HPDE6-E6E7 (cell line): Measurements from ENCODE around the gene AKAP13.

Experiments used
- DNase-seq: peaks from one replicate; pipeline ENCODE4 v3.0.0; 2011; ENCODE audit warnings: missing footprints; ENCODE audit errors: extremely low spot score

The AKAP13 gene

DNA sequence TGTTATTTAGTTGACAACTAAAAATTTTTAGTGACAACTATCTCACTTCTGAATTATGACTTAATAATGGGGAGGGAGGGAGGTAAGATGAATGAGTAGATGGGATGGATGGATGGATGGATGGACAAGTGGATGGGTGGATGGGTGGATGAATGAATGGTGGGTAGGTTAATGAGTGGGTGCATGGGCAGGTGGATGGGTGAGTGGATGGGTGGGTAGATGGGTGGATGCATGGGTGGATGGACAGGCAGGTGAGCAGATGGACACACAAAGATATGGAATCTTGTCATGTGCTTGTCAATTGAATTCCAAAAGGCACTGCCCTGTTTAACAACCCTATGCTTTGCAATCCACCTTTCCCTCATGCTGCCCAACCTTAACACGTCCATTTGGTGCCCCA, 372.9 kb downstream of the AKAP13 start:
- DNase-seq, result no peak

DNA sequence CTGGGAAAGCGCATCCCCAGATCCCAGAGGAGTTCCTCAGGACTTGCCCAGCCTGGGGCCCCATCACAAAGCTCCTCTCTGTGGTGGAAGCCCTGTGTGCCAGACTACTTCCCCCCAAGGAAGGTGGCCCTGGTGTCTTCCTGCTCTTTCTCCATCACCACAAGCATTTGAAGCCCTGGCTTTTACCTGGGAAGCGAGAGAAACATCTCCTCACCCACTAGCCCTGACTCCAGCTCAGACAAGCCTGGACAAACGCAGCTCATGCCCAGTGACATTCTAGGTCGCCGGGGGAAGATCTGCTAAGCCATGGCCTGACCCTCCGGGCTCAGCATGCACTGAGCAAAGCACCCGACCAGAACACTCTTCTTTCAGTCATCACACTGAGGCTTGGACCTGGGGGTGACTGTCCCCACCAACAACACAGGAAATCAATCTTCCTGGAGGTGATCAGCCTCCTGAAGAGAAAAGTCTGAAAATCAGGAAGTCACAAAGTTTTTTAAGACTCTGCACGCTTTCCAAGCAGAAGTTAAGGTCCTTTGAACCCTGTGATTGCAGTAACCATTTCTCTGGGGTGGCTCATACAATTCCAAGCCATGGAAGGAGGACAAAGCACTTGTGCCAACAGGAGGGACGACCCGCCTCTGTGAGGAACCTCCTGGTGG, 373.5 kb downstream of the AKAP13 start:
- DNase-seq, result no peak

GRCh38 chr15:85754989-85755388, 374.6 kb downstream of the AKAP13 start:
- no peak for DNase-seq

- no peak for DNase-seq
Measured at GRCh38 chr15:85755471-85755870, 375.1 kb downstream of the AKAP13 start.

DNA sequence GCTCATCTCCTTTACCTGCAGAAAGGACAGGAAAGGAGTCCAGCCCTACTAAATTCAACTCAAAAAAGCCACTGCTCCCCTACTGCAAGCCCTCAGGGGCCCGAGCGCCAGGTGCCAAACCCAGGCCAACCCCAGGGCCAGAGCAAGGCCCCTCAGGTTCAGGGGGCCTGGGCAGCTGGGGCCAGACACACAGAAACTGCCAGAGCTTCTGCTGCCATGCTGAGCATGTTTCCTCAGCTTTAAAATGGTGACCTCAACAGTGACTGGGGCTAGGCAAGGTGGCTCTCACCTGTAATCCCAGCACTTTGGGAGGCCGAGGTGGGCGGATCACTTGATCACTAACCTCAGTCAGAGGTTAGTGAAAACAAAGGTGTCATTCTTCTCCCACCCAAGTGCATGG, 375.5 kb downstream of the AKAP13 start:
- DNase-seq, result no peak

- no peak for DNase-seq
Measured at GRCh38 chr15:85756411-85757072, 376.1 kb downstream of the AKAP13 start.

DNA sequence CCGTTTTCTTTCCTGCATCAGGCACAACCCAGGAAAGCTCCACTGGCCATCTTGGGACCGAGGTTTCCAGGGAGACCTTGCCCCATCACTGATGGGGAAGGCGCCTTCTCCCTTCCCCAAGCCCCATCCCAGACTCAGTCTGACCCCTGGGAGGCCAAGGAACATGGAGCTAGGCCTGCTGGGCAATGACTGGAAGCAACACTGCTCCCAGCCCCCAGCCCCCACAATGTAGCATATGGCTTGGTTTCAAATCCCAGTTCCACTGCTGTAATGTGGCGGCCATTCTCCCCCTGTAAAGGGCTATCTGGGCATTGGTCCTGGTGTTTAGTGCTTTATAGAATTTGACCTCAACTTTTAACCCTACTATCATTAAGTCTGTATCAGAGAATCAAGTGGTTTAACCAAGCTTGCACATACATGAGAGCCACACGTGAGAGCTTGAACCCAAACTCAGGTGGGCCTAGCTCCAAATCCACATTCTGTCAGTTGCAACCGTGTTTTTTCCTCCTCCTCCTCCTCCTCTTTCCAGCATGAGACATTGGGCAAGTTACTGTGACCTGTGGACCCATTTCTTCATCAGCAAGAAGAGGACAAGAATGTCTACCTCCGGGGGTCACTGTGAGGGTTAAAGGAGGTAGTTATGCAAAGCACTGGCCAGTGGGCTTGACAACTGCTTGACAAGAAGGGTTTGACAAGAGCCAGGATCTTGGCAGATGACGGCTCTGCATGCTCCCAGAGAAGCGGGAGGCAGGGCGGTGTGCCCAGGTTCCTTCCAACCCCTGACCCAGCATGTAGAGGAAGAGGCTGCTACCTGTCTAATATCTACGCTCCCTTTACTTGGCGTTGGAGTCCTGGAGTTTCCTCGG, 376.9 kb downstream of the AKAP13 start:
- no peak for DNase-seq

DNA sequence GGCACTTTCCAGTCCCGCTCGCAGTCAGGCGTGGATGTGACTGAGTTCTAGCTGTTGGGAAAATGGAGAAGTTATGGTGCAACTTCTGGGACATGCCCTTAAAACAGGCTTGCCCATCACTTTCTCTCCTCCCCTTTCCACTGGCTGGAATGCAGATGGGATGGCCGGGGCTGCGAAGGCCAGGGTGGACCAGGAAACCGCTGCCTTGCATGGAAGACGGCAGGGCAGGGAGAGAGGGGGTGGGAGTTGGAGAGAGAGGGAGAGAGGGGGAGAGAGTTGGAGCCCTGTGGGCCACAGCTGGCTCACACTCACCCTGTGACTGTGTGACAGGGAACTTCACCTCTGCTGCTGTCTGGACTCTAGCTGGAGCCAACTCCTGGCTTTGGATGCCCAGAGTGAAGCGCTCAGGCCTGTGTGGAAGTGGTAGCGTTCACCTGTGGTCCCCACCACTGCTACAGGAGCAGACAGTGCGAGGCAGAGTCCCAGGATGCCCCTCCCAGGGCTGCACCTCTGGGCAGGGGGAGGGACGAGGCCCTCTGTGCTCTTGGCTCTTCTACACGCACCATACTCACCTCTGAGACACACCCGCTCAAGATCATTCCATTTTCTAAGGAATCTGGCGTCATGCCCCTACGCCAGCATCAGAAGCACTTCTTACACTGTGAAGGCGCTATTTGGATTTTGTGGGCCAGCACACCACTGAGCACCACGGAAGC, 377.7 kb downstream of the AKAP13 start:
- no peak for DNase-seq

GRCh38 chr15:85758655-85758978, 378.2 kb downstream of the AKAP13 start:
- DNase-seq, result no peak

DNA sequence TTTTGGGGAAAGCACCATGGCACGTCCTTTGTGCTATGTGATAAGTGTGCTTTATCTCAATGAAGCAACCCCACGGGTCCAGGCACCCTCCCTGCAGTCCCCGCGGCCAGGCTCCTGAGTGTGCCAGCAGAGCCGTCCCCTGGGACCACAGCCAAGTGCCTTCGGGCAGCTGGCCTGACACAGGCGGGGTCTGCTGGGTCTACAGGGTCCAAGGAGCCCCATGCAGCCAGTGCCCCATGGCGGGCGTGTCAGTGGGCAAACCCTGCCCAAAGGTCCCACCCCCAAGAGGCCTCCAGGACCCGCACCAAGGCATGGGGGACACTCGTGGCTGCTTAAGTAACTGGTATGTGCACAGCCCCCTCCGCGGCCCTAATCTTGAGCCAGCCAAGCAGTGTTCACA, 379.0 kb downstream of the AKAP13 start:
- DNase-seq, result no peak

DNA sequence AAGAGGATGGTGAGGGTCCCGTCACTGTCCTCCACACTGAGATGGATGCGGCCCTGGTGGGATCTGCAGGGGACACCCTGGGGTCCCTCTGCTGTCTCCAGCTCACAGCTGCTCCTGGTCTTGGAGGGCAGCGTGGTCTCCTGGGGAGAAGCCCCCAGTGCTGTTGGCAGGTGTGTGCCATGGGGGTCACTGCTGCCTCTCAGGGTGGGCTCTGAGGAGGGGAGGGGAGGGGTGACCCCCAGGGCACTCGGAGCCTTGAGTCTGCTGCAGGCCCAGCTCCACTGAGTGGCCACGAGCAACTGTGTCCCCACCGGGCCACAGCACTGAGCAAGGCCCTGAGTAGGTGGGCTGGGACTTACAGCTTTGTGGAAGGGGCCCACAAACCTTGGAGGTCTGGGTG, 379.6 kb downstream of the AKAP13 start:
- DNase-seq, result no peak

DNA sequence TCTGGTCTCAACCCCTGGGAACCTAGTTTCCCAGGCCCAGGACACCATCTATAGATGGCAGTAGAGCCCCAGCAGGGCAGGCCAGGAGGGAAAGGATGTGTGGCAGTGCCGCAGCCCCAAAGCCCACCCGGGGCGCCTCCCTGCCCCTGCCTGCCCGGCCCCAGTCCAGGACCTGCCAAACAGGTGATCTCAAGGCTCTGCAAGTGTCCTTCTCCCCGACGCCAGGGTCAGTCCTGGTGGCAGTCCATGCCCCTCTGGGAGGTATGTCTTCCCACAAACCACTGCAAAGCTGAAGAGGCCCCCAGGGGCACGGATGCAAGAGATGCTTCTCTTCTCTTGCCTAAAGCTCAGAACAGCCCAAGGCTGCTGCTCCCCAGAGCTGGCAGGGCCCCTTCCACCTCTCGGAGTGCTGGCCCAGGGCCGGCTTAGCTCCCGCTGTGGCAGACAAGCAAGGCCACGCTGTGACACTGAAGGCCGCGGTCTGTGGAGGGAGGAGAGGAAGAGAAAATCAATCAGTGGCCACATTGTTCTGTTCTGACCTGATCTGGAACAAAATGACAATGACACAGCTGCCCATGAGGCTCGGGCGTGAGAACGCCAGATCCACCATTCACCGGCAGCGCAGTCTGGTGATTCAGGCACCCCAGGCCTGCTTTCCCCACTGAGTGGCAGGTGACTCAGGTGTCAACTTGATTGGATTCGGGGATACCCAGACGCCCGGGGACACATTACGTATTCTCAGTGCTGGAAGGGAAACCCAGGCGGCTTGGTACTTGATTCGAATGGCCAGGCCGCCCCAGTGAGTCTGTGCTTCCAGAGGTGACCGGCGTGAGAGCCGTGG, 380.3 kb downstream of the AKAP13 start:
- peak; percentile 46 for DNase-seq

GRCh38 chr15:85761635-85762034, 381.2 kb downstream of the AKAP13 start:
- peak; percentile 63 for DNase-seq

GRCh38 chr15:85762039-85762755, 381.8 kb downstream of the AKAP13 start:
- DNase-seq, result no peak

GRCh38 chr15:85762756-85763127, 382.3 kb downstream of the AKAP13 start:
- DNase-seq, result no peak

GRCh38 chr15:85763157-85763556, 382.8 kb downstream of the AKAP13 start:
- DNase-seq, result no peak

DNA sequence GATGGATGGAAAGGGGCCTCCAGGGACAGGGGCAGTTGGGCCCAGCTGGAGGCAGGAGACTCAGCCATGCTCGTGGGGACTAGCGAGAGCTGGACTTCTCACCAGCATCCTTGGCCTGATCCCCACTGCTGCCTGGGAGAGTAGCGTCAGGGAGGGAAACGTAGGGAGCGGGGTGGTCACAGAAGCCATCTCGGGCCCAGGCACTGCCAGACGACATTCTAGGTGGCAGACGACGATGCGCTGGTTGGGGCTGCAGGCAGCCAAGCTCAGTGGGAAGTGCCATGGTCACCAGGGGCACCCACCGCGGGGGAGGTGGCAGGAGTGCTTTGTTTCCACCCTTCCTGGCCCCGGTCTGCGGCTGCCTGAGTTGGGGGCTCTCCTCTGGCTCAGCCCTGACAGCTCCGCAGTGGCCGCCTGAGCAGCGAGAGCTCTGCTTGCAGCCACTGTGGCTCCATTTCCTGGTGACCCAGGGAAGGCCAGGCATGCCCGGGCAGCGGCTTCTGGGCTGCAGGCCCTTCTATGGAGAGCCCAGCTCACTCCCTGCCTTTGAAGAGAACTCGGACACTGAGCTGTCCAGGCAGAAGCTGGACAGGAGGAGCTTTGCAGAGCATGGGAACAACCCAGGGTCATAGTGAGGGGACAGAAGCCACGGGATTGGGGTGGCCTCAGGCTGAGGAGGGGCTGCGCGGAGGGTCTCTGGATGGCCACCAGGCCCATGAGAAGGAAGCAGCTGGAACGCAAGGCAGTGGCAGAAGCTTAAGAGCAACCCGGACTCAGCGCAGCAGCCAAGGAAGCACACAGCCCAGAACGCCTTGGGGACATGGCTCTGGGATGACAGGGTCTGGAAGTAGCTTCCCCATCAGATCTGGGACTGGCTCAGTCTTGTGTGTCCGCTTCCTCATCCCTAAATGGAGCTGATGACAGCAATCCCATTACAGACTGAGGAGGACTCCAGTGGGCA, 383.6 kb downstream of the AKAP13 start:
- no peak for DNase-seq

DNA sequence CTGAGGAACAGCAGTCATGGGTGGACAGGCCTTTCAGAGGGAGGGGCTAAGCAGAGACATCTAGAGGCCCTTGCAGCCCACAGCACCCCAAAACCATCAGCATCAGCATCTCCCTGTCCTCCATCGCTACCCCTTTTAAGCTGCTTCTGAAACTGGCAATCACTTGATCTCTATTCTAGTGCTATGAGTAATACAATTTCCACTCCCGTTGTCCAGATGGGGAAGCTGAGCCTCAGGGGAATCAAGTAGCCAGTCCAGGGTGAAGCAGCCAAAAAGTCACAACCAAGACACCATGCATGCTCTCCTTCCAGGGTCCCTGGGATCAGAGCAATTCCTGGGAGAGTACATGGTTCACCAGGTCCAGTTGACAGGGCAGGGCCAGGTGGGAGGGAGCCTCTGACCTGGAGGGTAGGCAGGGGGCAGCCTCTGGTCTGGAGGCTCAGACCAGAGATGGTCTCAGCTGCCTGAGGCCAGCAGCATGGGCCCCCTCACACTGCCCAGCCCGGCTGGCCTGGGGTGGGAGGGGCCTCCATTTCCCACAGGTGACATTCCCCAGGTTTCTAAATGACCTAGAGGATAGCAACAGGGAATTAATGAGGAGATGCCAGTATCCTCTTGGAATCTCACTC, 384.4 kb downstream of the AKAP13 start:
- DNase-seq, result no peak
